PFSK-1 (cell line): ENCODE results near the gene TUNAR.

ENCODE experiments used
- POLR2AphosphoS5 ChIP-seq: IDR thresholded peaks from 2 replicates; pipeline ENCODE4 v1.6.1; 2012; ENCODE audit warnings: low read depth, mild to moderate bottlenecking, control low read depth, low read length, moderate library complexity
- REST ChIP-seq, 2 experiments: IDR thresholded peaks; 2 replicates each; pipeline versions ENCODE4 v1.6.1 to v1.8.0; 2011 to 2012; ENCODE audit warnings: low read depth in 2 of 2, low read length in 2 of 2, control low read depth in 1 of 2, inconsistent platforms in 1 of 2, mild to moderate bottlenecking in 1 of 2, moderate library complexity in 1 of 2; ENCODE audit not compliant: insufficient read depth in 1 of 2
- SIN3A ChIP-seq: IDR thresholded peaks from 2 replicates; pipeline ENCODE4 v1.6.1; 2012; ENCODE audit warnings: mild to moderate bottlenecking, low read length, moderate library complexity, borderline replicate concordance; ENCODE audit not compliant: insufficient read depth
- TAF1 ChIP-seq: IDR thresholded peaks from 2 replicates; pipeline ENCODE4 v1.6.1; 2012; ENCODE audit warnings: low read length, control low read depth, borderline replicate concordance; ENCODE audit not compliant: insufficient read depth

- TF ChIP-seq TAF1 = no peak
- TF ChIP-seq POLR2AphosphoS5 = no peak
- no peak for TF ChIP-seq REST (IDR thresholded peaks at IDR 0.05; ENCODE audit: insufficient read depth in 1 of 2, low read depth in 2 of 2, low read length in 2 of 2)
- TF ChIP-seq SIN3A = no peak
These were observed 20.6 kb downstream of the TUNAR start for GRCh38 chr14:95897280-95897679.
